OCI-LY7 (cell line): ENCODE results near the gene TTC31. TPM values are rescaled to one million over a fixed set of nuclear protein-coding genes. Genes with fewer than 3 reads are reported as not detected.

ENCODE experiments used
- BruUV-seq: library from RNA; stranded (reverse); fragments of 400-500 nt; replicated peaks from 2 replicates; lab custom pipeline; 2021; lab: Mats Ljungman, UMichigan
- CTCF ChIA-PET: fragments of 300-600 bp; sonication (Branson Sonifier 250); formaldehyde crosslinking; loops from one replicate; lab custom pipeline; 2022; ENCODE audit warnings: antibody characterized with exemption; ENCODE audit not compliant: unreplicated experiment; lab: Charles Lee
- POLR2A ChIA-PET: fragments of 300-600 bp; sonication (Branson Sonifier 250); formaldehyde crosslinking; loops from one replicate; lab custom pipeline; 2022; ENCODE audit warnings: antibody characterized with exemption; lab: Charles Lee
- DNase-seq: peaks from one replicate; pipeline ENCODE4 v3.0.0-alpha.2; 2015; ENCODE audit warnings: low spot score
- H2AFZ ChIP-seq: fragments of 200-600 bp; sonication (generic), shearing (Covaris generic); 2 replicates; pipeline ENCODE4 v1.6.1; 2014; ENCODE audit warnings: mild to moderate bottlenecking, antibody characterized with exemption, low read length, moderate library complexity
- H3K27ac ChIP-seq: fragments of 200-600 bp; sonication (generic); 2 replicates; pipeline ENCODE4 v1.5.1; 2014; ENCODE audit warnings: mixed run types, low read depth, mild to moderate bottlenecking, moderate library complexity, low read length, inconsistent platforms; ENCODE audit not compliant: poor library complexity, severe bottlenecking
- H3K36me3 ChIP-seq: fragments of 200-600 bp; sonication (generic); 2 replicates; pipeline ENCODE4 v1.6.1; 2014; ENCODE audit warnings: mild to moderate bottlenecking, antibody characterized with exemption, low read length, moderate library complexity, mixed read lengths; ENCODE audit not compliant: insufficient read depth
- H3K4me1 ChIP-seq: fragments of 200-600 bp; sonication (generic); 2 replicates; pipeline ENCODE4 v1.5.1; 2014; ENCODE audit warnings: mild to moderate bottlenecking, low read length; ENCODE audit not compliant: insufficient read depth, poor library complexity, severe bottlenecking
- H3K4me2 ChIP-seq: fragments of 200-600 bp; sonication (generic); 2 replicates; pipeline ENCODE4 v1.6.1; 2014; ENCODE audit warnings: mild to moderate bottlenecking, low read length
- H3K4me3 ChIP-seq: fragments of 200-600 bp; sonication (generic); 2 replicates; pipeline ENCODE4 v1.5.1; 2014; ENCODE audit warnings: mild to moderate bottlenecking, low read depth, low read length; ENCODE audit not compliant: poor library complexity, severe bottlenecking
- H3K79me2 ChIP-seq: fragments of 200-600 bp; sonication (generic); 2 replicates; pipeline ENCODE4 v1.6.1; 2016; ENCODE audit warnings: low read depth, mild to moderate bottlenecking, low read length, moderate library complexity, mixed read lengths; ENCODE audit not compliant: insufficient read depth
- H3K9me2 ChIP-seq: fragments of 200-600 bp; sonication (generic); 2 replicates; pipeline ENCODE4 v1.6.1; 2016; ENCODE audit warnings: mild to moderate bottlenecking, low read length, mixed read lengths; ENCODE audit not compliant: insufficient read depth
- H3K9me3 ChIP-seq: fragments of 200-600 bp; sonication (generic); 2 replicates; pipeline ENCODE4 v1.6.1; 2014; ENCODE audit warnings: mild to moderate bottlenecking, mixed run types, low read length, mixed read lengths
- H4K20me1 ChIP-seq: fragments of 200-600 bp; sonication (generic); 2 replicates; pipeline ENCODE4 v1.6.1; 2014; ENCODE audit warnings: mild to moderate bottlenecking, antibody characterized with exemption, low read length, moderate library complexity, mixed read lengths; ENCODE audit not compliant: insufficient read depth
- CTCF ChIP-seq: fragments of 200-600 bp; sonication (generic); conservative IDR thresholded peaks from 2 replicates; pipeline ENCODE4 v1.5.1; 2014; ENCODE audit warnings: mild to moderate bottlenecking, antibody characterized with exemption, low read length, moderate library complexity, mixed read lengths
- EZH2phosphoT487 ChIP-seq: fragments of 200-600 bp; sonication (generic); IDR thresholded peaks from 2 replicates; pipeline ENCODE4 v1.6.1; 2018; ENCODE audit warnings: low read depth, borderline replicate concordance, mild to moderate bottlenecking, mixed run types, antibody characterized with exemption, low read length, moderate library complexity, mixed read lengths
- intact Hi-C: fragments of 100-400 bp; cut with micrococcal nuclease; formaldehyde crosslinking; loops from one replicate; pipeline ENCODE4 v1.10.0; 2022; ENCODE audit not compliant: unreplicated experiment
- total RNA-seq, 2 experiments: library from RNA; depleted of rRNA in 1 of 2; stranded (reverse); fragments of >200 nt in 1 of 2; shearing (Covaris generic) in 1 of 2; gene quantifications; 2 replicates each; pipeline ENCODE4 v1.2.3, GENCODE V29; 2014 to 2022

The TTC31 gene
- total RNA-seq, 2 experiments from 2014 or later: 31.5 to 34.6 TPM

- Histone ChIP-seq H3K4me3 (no peak within 1 kb of the TSS), H3K36me3 (peaks cover 45% of the 10 kb centered on the region), H4K20me1 (peaks cover 5% of the 10 kb centered on the region; the same call in 1 of the 2 replicates), H3K4me2 (0 out of 2 replicates have a peak within 1 kb of the TSS, but pooled peaks have one; percentile 95), H2AFZ (no peak within 1 kb of the TSS), H3K9me3 (no peaks in the 10 kb centered on the region), H3K9me2 (no peaks in the 10 kb centered on the region), H3K27ac (no peak within 1 kb of the TSS), H3K4me1 (peaks cover 21% of the 10 kb centered on the region), H3K79me2 (peaks cover 32% of the 10 kb centered on the region)
- CTCF ChIA-PET: no interaction called here
- TF ChIP-seq EZH2phosphoT487 (no peak), CTCF (no peak)
- intact Hi-C loops: no loop called here
- no TSS peak for BruUV-seq
- POLR2A ChIA-PET: interaction anchor here (0.6 to 1.0 kb wide), 2 partner anchors 8 to 15 kb away, joined by 3 read pairs; no protein-coding TSS in a partner anchor
- peak; percentile 63 for DNase-seq
Measured at GRCh38 chr2:74525717-74526648, 43.1 kb downstream of the TTC31 start, which contains the start of gene DQX1. Gene DQX1 (minus strand): TSS chr2:74526231. CDS start chr2:74525729, 502 bp downstream.

GRCh38 chr2:74526649-74527230 is 43.9 kb downstream of the TTC31 start:
- Histone ChIP-seq H3K4me3 (no peak overlapping the region), H3K9me2 (no peaks in the 10 kb centered on the region), H3K79me2 (peaks cover 37% of the 10 kb centered on the region), H2AFZ (no peak overlapping the region), H3K36me3 (peaks cover 53% of the 10 kb centered on the region), H4K20me1 (peaks cover 5% of the 10 kb centered on the region; the same call in 1 of the 2 replicates), H3K9me3 (no peaks in the 10 kb centered on the region), H3K4me2 (0 out of 2 replicates have a peak overlapping the region, but pooled peaks have one; percentile 95), H3K27ac (no peak overlapping the region), H3K4me1 (peaks cover 28% of the 10 kb centered on the region)
- POLR2A ChIA-PET: interaction anchor here (1.0 kb wide), 1 partner anchor 9 kb away, joined by 3 read pairs; no protein-coding TSS in a partner anchor
- intact Hi-C loops: no loop called here
- CTCF ChIA-PET: interaction anchor here (0.5 kb wide), 1 partner anchor 1180 kb away, joined by 3 read pairs; no protein-coding TSS in a partner anchor
- DNase-seq: no peak
- BruUV-seq: no TSS peak
- no peak for TF ChIP-seq CTCF
- TF ChIP-seq EZH2phosphoT487: no peak
